Measurements from ENCODE around the gene VSTM2B.

Gene VSTM2B

DNA sequence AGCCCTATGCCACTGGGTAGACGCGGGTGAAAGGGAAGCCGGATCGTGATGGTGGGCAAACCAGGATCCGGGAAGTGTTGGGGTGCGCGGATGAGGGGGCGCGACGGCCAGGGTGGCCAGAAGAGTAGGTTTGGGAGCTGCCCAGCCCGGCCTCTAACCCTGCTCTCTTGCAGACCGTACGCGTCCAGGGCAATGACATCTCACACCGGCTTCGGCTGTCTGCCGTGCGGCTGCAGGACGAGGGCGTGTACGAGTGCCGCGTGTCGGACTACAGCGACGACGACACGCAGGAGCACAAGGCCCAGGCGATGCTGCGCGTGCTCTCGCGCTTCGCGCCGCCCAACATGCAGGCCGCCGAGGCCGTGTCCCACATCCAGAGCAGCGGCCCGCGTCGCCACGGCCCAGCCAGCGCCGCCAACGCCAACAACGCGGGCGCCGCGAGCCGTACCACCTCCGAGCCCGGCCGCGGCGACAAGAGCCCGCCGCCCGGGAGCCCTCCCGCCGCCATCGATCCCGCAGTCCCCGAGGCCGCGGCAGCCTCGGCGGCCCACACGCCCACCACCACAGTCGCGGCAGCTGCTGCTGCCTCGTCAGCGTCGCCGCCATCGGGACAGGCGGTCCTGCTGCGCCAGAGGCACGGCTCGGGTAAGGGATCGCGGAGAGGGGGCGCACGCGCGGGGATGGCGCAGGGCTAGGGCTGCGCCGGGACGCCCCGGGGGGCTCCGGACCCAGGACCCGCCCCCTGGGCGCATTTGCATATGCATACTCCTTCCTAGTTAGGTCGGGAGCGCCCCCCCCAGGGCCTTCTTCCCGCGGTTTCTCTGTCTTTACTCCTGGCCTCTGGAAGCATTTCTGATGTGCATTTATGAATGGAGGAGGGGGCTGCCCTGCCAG, 4.1 kb downstream of the VSTM2B start:
- no peaks in the 10 kb centered on the region for H3K4me1 ChIP-seq (ENCODE audit: insufficient read depth, low read length, severe bottlenecking)
- no peaks in the 10 kb centered on the region for H3K9me3 ChIP-seq (ENCODE audit: low read length)
- no peaks in the 10 kb centered on the region for H3K36me3 ChIP-seq (ENCODE audit: insufficient read depth, low read length)
- H4K20me1 ChIP-seq (ENCODE audit: insufficient read depth, low read length), result no peaks in the 10 kb centered on the region
- no peaks in the 10 kb centered on the region for H3K79me2 ChIP-seq (ENCODE audit: insufficient read depth, low read length)
- no peaks in the 10 kb centered on the region for H3F3A ChIP-seq (ENCODE audit: insufficient read depth, low read length)
- no peak overlapping the region for H3K4me2 ChIP-seq (ENCODE audit: low read length)
- no peak overlapping the region for H3K9ac ChIP-seq (ENCODE audit: low read length)
- H3K27me3 ChIP-seq (ENCODE audit: insufficient read depth, low read length), result no peaks in the 10 kb centered on the region
- H3K4me3 ChIP-seq (ENCODE audit: low read depth, low read length, poor library complexity, severe bottlenecking), result no peak overlapping the region
- no peak overlapping the region for H3K27ac ChIP-seq (ENCODE audit: low read depth, low read length, poor library complexity, severe bottlenecking)
- no peak overlapping the region for H2AFZ ChIP-seq (ENCODE audit: low read length)
- H3K9me2 ChIP-seq (ENCODE audit: low read depth, low read length), result no peaks in the 10 kb centered on the region
- TF ChIP-seq, protein P1, sequence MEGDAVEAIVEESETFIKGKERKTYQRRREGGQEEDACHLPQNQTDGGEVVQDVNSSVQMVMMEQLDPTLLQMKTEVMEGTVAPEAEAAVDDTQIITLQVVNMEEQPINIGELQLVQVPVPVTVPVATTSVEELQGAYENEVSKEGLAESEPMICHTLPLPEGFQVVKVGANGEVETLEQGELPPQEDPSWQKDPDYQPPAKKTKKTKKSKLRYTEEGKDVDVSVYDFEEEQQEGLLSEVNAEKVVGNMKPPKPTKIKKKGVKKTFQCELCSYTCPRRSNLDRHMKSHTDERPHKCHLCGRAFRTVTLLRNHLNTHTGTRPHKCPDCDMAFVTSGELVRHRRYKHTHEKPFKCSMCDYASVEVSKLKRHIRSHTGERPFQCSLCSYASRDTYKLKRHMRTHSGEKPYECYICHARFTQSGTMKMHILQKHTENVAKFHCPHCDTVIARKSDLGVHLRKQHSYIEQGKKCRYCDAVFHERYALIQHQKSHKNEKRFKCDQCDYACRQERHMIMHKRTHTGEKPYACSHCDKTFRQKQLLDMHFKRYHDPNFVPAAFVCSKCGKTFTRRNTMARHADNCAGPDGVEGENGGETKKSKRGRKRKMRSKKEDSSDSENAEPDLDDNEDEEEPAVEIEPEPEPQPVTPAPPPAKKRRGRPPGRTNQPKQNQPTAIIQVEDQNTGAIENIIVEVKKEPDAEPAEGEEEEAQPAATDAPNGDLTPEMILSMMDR (IDR thresholded peaks at IDR 0.05; ENCODE audit: low read length), result no peak
- no peak for TF ChIP-seq EZH2 (IDR thresholded peaks at IDR 0.05; ENCODE audit: borderline replicate concordance, low read length)

DNA sequence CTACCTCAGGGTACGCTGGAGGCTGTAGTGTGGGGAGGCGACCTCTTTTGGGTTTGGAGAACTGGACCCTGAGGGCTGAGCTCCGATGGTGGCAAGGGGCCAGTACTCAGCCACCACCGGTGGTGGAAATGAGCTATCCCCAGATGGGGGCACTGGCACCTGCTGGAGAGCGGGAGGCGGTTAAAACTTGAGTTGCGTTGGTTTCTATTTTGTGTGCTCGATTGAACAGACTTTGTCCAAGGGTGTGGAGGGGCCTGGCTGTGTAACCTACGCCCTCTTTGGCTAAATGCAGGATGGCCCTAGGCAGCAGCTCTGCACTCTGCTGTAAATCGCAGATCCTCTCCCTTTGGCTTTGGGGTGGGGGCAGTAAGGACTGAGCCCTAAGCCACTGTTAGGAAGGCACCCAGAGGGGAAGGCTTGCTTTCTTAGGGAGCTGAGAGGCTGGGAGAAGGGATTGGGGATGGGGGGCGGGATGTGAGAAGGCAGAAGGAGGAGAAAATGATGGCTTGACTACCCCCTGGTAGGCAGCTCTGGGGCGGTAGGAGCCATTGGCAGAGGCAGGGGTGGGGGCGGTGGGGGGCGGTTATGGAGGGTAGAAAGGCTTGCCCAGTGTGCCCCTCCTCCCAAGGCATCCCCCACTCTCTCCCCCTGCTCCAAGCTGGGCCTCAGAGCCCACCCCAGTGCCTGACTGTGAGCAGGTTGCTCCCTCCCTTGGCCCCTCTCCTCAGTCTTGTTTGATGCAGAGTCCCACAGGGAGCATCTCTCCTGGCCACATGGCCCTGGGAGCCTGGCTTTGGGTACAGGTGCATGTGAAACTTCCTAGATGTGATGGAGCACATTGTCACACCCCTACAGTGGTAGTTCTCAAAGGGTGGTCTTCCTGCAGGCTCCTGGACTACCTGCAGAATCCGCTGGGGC, 5.0 kb downstream of the VSTM2B start:
- Histone ChIP-seq H3K9ac (ENCODE audit: low read length) (no peak overlapping the region), H4K20me1 (ENCODE audit: insufficient read depth, low read length) (no peaks in the 10 kb centered on the region), H3K79me2 (ENCODE audit: insufficient read depth, low read length) (no peaks in the 10 kb centered on the region), H3F3A (ENCODE audit: insufficient read depth, low read length) (no peaks in the 10 kb centered on the region), H3K4me2 (ENCODE audit: low read length) (no peak overlapping the region), H2AFZ (ENCODE audit: low read length) (no peak overlapping the region), H3K9me3 (ENCODE audit: low read length) (no peaks in the 10 kb centered on the region), H3K27ac (ENCODE audit: low read depth, low read length, poor library complexity, severe bottlenecking) (no peak overlapping the region), H3K36me3 (ENCODE audit: insufficient read depth, low read length) (no peaks in the 10 kb centered on the region), H3K27me3 (ENCODE audit: insufficient read depth, low read length) (no peaks in the 10 kb centered on the region), H3K4me1 (ENCODE audit: insufficient read depth, low read length, severe bottlenecking) (no peaks in the 10 kb centered on the region), H3K4me3 (ENCODE audit: low read depth, low read length, poor library complexity, severe bottlenecking) (no peak overlapping the region), H3K9me2 (ENCODE audit: low read depth, low read length) (no peaks in the 10 kb centered on the region)
- TF ChIP-seq, protein P1 (IDR thresholded peaks at IDR 0.05; ENCODE audit: low read length), result no peak
- no peak for TF ChIP-seq EZH2 (IDR thresholded peaks at IDR 0.05; ENCODE audit: borderline replicate concordance, low read length)

DNA sequence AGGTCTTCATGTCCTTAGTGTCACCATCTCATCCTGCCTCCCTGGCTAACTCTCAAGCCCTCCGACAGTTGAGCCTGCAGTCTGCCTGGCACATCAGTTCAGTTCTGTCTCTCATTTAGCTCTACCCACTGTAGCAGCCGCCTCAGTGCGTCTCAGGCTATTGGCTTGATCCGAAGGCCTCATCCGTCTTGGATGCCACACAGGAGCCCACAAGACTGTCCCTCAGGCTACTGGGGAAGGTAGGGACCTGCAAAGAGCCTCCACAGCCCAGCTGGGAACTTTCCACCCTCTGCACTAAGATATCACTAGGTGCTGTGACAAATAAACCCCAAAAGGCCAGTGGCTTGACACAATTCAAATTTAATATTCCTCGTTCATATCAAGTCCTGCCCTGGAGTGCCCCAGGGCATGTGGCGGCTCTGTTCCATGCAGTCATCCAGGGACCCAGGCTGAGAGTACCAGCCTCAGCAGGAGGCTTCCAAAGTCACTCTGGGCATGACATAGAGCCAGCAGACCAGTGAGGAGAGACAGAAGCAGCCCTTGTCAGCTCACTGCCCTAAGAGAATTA, 5.7 kb downstream of the VSTM2B start:
- TF ChIP-seq, protein P1 (IDR thresholded peaks at IDR 0.05; ENCODE audit: low read length), result no peak
- no peak for TF ChIP-seq EZH2 (IDR thresholded peaks at IDR 0.05; ENCODE audit: borderline replicate concordance, low read length)
- H3K36me3 ChIP-seq (ENCODE audit: insufficient read depth, low read length), result no peaks in the 10 kb centered on the region
- H3F3A ChIP-seq (ENCODE audit: insufficient read depth, low read length), result no peaks in the 10 kb centered on the region
- no peaks in the 10 kb centered on the region for H4K20me1 ChIP-seq (ENCODE audit: insufficient read depth, low read length)
- H3K27me3 ChIP-seq (ENCODE audit: insufficient read depth, low read length), result no peaks in the 10 kb centered on the region
- no peak overlapping the region for H2AFZ ChIP-seq (ENCODE audit: low read length)
- no peak overlapping the region for H3K9ac ChIP-seq (ENCODE audit: low read length)
- no peaks in the 10 kb centered on the region for H3K4me1 ChIP-seq (ENCODE audit: insufficient read depth, low read length, severe bottlenecking)
- H3K9me2 ChIP-seq (ENCODE audit: low read depth, low read length), result no peaks in the 10 kb centered on the region
- H3K4me2 ChIP-seq (ENCODE audit: low read length), result no peak overlapping the region
- H3K9me3 ChIP-seq (ENCODE audit: low read length), result no peaks in the 10 kb centered on the region
- no peak overlapping the region for H3K4me3 ChIP-seq (ENCODE audit: low read depth, low read length, poor library complexity, severe bottlenecking)
- H3K79me2 ChIP-seq (ENCODE audit: insufficient read depth, low read length), result no peaks in the 10 kb centered on the region
- no peak overlapping the region for H3K27ac ChIP-seq (ENCODE audit: low read depth, low read length, poor library complexity, severe bottlenecking)

Measured in OCI-LY1 (cell line).